GM13977 (cell line): ENCODE results near the gene TCF15.

Source experiments
- DNase-seq: peaks from one replicate; pipeline ENCODE4 v3.0.0; 2012; ENCODE audit warnings: low spot score
- CTCF ChIP-seq: IDR thresholded peaks from 2 replicates; pipeline ENCODE4 v1.5.1; 2012; ENCODE audit warnings: mild to moderate bottlenecking, control low read depth; ENCODE audit not compliant: insufficient read depth; ENCODE audit errors: extremely low read depth, missing control alignments
- in situ Hi-C: fragments of 300-500 bp; cut with MboI; formaldehyde crosslinking; loops from one replicate; pipeline ENCODE4 v1.12.0; 2022; ENCODE audit warnings: low sequenced_read_pairs, low pct_unique_long_range_greater_than_20kb, mixed read lengths, inconsistent platforms; ENCODE audit not compliant: unreplicated experiment

The TCF15 gene

DNA sequence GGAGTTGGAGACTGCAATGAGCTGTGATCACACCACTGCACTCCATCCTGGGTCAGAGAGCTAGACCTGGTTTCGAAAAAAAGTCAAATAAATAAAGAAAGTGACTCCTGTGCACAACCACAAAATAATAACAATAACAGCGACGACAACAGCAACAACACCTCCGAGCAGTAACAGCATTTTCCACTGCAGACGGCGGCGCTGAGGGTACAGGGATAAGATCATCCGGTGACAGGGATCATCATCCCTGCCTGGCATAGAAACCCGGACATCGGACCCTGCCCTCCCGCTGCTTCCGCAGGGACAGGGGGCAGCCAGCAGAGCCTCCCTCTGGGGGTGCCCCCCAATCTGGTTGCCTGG, 31.4 kb upstream of the TCF15 start:
- no peak for TF ChIP-seq CTCF
- DNase-seq = no peak
- in situ Hi-C loops = loop anchor here (10.0 kb wide), 1 partner anchor 77 kb away; no protein-coding TSS in a partner anchor

- in situ Hi-C loops = loop anchor here (10.0 kb wide), 1 partner anchor 76 kb away; no protein-coding TSS in a partner anchor
- TF ChIP-seq CTCF = no peak
- DNase-seq = no peak
Measured at GRCh38 chr20:640674-641515, 30.8 kb upstream of the TCF15 start.

DNA sequence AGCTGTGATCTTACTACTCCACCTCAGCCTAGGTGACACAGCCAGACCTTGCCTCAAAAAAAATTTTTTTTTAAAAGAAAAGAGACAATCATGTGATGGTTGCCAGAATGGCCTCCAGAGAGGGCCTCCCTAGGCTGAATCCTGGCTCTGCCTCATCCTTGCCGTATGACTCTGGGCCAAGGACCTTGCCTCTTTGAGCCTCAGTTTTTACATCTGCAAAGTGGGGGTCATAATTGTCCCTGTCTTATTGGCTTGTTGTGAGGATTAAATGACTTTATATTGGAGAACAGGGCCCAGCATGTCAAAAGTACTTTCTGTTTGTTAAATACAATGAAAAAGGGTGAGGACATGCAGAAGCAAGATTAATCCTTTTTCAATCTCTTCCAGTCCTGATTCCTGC, 28.5 kb upstream of the TCF15 start:
- in situ Hi-C loops = no loop called here
- TF ChIP-seq CTCF = no peak
- DNase-seq = no peak

GRCh38 chr20:637559-637958, 27.4 kb upstream of the TCF15 start:
- in situ Hi-C loops = no loop called here
- no peak for DNase-seq
- no peak for TF ChIP-seq CTCF

- no peak for TF ChIP-seq CTCF
- in situ Hi-C loops = no loop called here
- no peak for DNase-seq
Measured at GRCh38 chr20:635893-636338, 25.8 kb upstream of the TCF15 start.

DNA sequence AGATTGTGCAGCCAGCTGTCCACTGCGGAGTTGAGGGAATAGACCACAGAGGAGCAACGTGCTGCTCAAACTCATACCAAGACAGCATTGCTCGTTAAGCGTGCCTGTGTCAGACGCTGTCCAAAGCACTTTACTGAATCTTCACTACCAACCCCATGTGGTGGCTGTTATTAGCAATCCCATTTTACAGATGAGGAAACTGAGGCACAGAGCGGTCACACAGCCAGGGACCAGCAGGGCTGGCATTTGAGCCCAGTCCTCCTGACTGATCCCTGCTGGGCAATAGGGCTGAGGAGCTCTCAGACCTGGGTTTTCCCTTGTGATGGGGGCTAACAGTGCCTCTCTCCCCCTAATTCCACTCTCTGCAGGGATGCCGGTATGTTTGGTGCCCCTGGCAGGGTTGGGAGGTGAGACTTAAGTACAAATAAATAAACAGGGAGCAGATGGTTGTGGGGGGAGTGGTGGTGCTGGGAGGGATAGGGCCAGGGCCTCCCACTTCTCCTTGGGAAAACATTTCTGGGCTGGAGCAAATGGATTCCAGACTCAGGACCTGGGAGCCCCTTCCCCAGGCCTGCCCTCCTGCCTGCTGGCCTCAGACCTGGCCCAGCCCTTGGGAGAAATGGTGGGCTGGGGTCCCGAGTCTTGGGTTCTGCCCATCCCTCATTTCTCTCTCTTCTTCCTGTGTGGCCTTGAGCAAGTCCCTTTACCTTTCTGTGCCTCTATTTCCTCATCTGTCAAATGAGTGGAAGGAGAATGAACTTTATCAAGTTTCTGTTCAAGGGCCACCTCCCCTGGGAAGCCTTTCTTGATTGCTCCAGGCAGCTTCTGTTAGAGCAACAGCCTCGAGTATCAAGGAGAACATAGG, 25.2 kb upstream of the TCF15 start:
- in situ Hi-C loops = no loop called here
- no peak for DNase-seq
- TF ChIP-seq CTCF = no peak
